WERI-Rb-1 (cell line): ENCODE data around the gene FTCD.
A peak's percentile ranks its signal among the peaks of the same experiment; 100 is the strongest.

Source experiments
- DNase-seq: peaks from one replicate; pipeline ENCODE4 v3.0.0-alpha.2; 2020
- H3K27ac ChIP-seq: fragments of 250-450 bp; sonication (Bioruptor Pico); 2 replicates; pipeline ENCODE4 v1.5.1; 2020; ENCODE audit warnings: mild to moderate bottlenecking, moderate library complexity
- H3K27me3 ChIP-seq: fragments of 250-450 bp; sonication (Bioruptor Pico); 2 replicates; pipeline ENCODE4 v1.5.1; 2021; ENCODE audit warnings: mild to moderate bottlenecking, low read depth, moderate library complexity; ENCODE audit not compliant: insufficient read depth, severe bottlenecking
- H3K36me3 ChIP-seq: fragments of 250-450 bp; sonication (Bioruptor Pico); 2 replicates; pipeline ENCODE4 v1.5.1; 2020; ENCODE audit warnings: mild to moderate bottlenecking, moderate library complexity
- H3K4me3 ChIP-seq: 2 replicates; pipeline ENCODE4 v1.5.1; 2011; ENCODE audit warnings: low read depth, mild to moderate bottlenecking, control low read depth, low read length
- H3K9me3 ChIP-seq: fragments of 250-450 bp; sonication (Bioruptor Pico); 2 replicates; pipeline ENCODE4 v1.5.1; 2021; ENCODE audit warnings: mild to moderate bottlenecking, moderate library complexity; ENCODE audit not compliant: severe bottlenecking
- CTCF ChIP-seq: IDR thresholded peaks from 2 replicates; pipeline ENCODE4 v1.5.1; 2011; ENCODE audit warnings: low read depth, mild to moderate bottlenecking, control low read depth, inconsistent platforms, low read length

The FTCD gene

GRCh38 chr21:46128106-46128932 lies 27.1 kb downstream of the FTCD start:
- Histone ChIP-seq H3K9me3 (no peaks in the 10 kb centered on the region), H3K27me3 (no peaks in the 10 kb centered on the region), H3K4me3 (no peak overlapping the region), H3K27ac (no peak overlapping the region), H3K36me3 (peaks cover 7% of the 10 kb centered on the region)
- no peak for DNase-seq
- TF ChIP-seq CTCF = no peak

GRCh38 chr21:46127239-46128105 lies 27.9 kb downstream of the FTCD start:
- Histone ChIP-seq H3K27ac (no peak overlapping the region), H3K27me3 (no peaks in the 10 kb centered on the region), H3K9me3 (no peaks in the 10 kb centered on the region), H3K36me3 (peaks cover 10% of the 10 kb centered on the region), H3K4me3 (no peak overlapping the region)
- TF ChIP-seq CTCF = no peak
- DNase-seq = peak; percentile 6

GRCh38 chr21:46126309-46127238 lies 28.8 kb downstream of the FTCD start:
- H3K36me3 ChIP-seq = peaks cover 17% of the 10 kb centered on the region

GRCh38 chr21:46125846-46126301 lies 29.5 kb downstream of the FTCD start:
- H3K27me3 ChIP-seq = no peaks in the 10 kb centered on the region
- H3K36me3 ChIP-seq = peaks cover 23% of the 10 kb centered on the region
- H3K27ac ChIP-seq = no peak overlapping the region
- peak; percentile 6 for DNase-seq
- H3K4me3 ChIP-seq = no peak overlapping the region
- no peaks in the 10 kb centered on the region for H3K9me3 ChIP-seq
- no peak for TF ChIP-seq CTCF

More at GRCh38 chr21:46126309-46127238, 28.8 kb downstream of the FTCD start:
- no peaks in the 10 kb centered on the region for H3K27me3 ChIP-seq
- H3K4me3 ChIP-seq = no peak overlapping the region
- DNase-seq = peak; percentile 7
- no peak overlapping the region for H3K27ac ChIP-seq
- H3K9me3 ChIP-seq = no peaks in the 10 kb centered on the region
- no peak for TF ChIP-seq CTCF
